IgD-negative memory B cell (primary cell): ENCODE data around the gene SEMA3D. TPM values are rescaled to one million over a fixed set of nuclear protein-coding genes. Genes with fewer than 3 reads are reported as not detected.

ENCODE experiments used
- H3K27ac Mint-ChIP-seq, 3 donors: one replicate each; pipeline ENCODE4 v1.8.0; 2020 to 2022; ENCODE audit warnings: mild to moderate bottlenecking in 3 of 3, mixed read lengths in 3 of 3, moderate library complexity in 1 of 3
- H3K27me3 Mint-ChIP-seq: one replicate; pipeline ENCODE4 v1.8.0; 2021; ENCODE audit warnings: mixed read lengths
- H3K36me3 Mint-ChIP-seq: one replicate; pipeline ENCODE4 v1.8.0; 2020; ENCODE audit warnings: mild to moderate bottlenecking, mixed read lengths
- H3K4me1 Mint-ChIP-seq, 3 donors: one replicate each; pipeline ENCODE4 v1.8.0; 2020 to 2022; ENCODE audit warnings: mixed read lengths in 3 of 3, mild to moderate bottlenecking in 1 of 3
- H3K4me3 Mint-ChIP-seq, 4 donors: one replicate each; pipeline ENCODE4 v1.8.0; 2020 to 2022; ENCODE audit warnings: mild to moderate bottlenecking in 4 of 4, mixed read lengths in 4 of 4, moderate library complexity in 3 of 4
- H3K9me3 Mint-ChIP-seq, 3 donors: one replicate each; pipeline ENCODE4 v1.8.0; 2020 to 2021; ENCODE audit warnings: mixed read lengths in 3 of 3, mild to moderate bottlenecking in 1 of 3
- polyA plus RNA-seq: library from polyadenylated mRNA; unstranded; fragments of 300-500 nt; fragmentation: Illumina TruSeq; gene quantifications from one replicate; pipeline ENCODE4 v1.2.3, GENCODE V29; 2021

Gene SEMA3D
- polyA plus RNA-seq, 1 donor from 2014 or later = not detected

GRCh38 chr7:85204496-85204895, 17.6 kb upstream of the SEMA3D start:
- Mint-ChIP-seq H3K4me3 (no peak overlapping the region), H3K9me3 (peaks cover 0 to 5% (median 4%) of the 10 kb centered on the region in 3 donors), H3K4me1 (no peaks in the 10 kb centered on the region), H3K27ac (no peak overlapping the region), H3K36me3 (peaks cover 2% of the 10 kb centered on the region), H3K27me3 (peaks cover 3% of the 10 kb centered on the region)

- peaks cover 2% of the 10 kb centered on the region for H3K36me3 Mint-ChIP-seq
- no peaks in the 10 kb centered on the region for H3K4me1 Mint-ChIP-seq
- H3K27me3 Mint-ChIP-seq = peaks cover 3% of the 10 kb centered on the region
- peaks cover 0 to 5% (median 4%) of the 10 kb centered on the region in 3 donors for H3K9me3 Mint-ChIP-seq
- H3K4me3 Mint-ChIP-seq = no peak overlapping the region
- no peak overlapping the region for H3K27ac Mint-ChIP-seq
Observed at GRCh38 chr7:85204061-85204460, 17.2 kb upstream of the SEMA3D start.

- peaks cover 0 to 5% (median 4%) of the 10 kb centered on the region in 3 donors for H3K9me3 Mint-ChIP-seq
Observed at GRCh38 chr7:85201209-85201608, 14.4 kb upstream of the SEMA3D start.

GRCh38 chr7:85196696-85197095, 9.8 kb upstream of the SEMA3D start:
- Mint-ChIP-seq H3K27ac (no peak overlapping the region), H3K4me1 (no peaks in the 10 kb centered on the region), H3K27me3 (peaks cover 3% of the 10 kb centered on the region), H3K36me3 (peaks cover 2% of the 10 kb centered on the region), H3K4me3 (no peak overlapping the region), H3K9me3 (peaks cover 0 to 2% (median 0%) of the 10 kb centered on the region in 3 donors)

More at GRCh38 chr7:85201209-85201608, 14.4 kb upstream of the SEMA3D start:
- H3K27me3 Mint-ChIP-seq = peaks cover 3% of the 10 kb centered on the region
- H3K36me3 Mint-ChIP-seq = peaks cover 2% of the 10 kb centered on the region
- H3K4me1 Mint-ChIP-seq = no peaks in the 10 kb centered on the region
- H3K27ac Mint-ChIP-seq = no peak overlapping the region
- no peak overlapping the region for H3K4me3 Mint-ChIP-seq

- Mint-ChIP-seq H3K27me3 (peaks cover 7% of the 10 kb centered on the region), H3K4me3 (no peak overlapping the region), H3K27ac (no peak overlapping the region), H3K36me3 (no peaks in the 10 kb centered on the region), H3K9me3 (no peaks in the 10 kb centered on the region), H3K4me1 (no peaks in the 10 kb centered on the region)
Observed at GRCh38 chr7:85191383-85191782, 4.5 kb upstream of the SEMA3D start.

GRCh38 chr7:85186083-85186520, 754 bp downstream of the SEMA3D start:
- peaks cover 21% of the 10 kb centered on the region for H3K27me3 Mint-ChIP-seq
- no peaks in the 10 kb centered on the region for H3K9me3 Mint-ChIP-seq
- peak overlapping the region in 1 of 3 donors; percentile 74 for H3K27ac Mint-ChIP-seq
- peaks cover 4 to 8% (median 8%) of the 10 kb centered on the region in 3 donors for H3K4me1 Mint-ChIP-seq
- peak overlapping the region; percentile 79 to 88 (median 86) for H3K4me3 Mint-ChIP-seq
- no peaks in the 10 kb centered on the region for H3K36me3 Mint-ChIP-seq

GRCh38 chr7:85185424-85186082, 1.3 kb downstream of the SEMA3D start:
- Mint-ChIP-seq H3K4me3 (peak overlapping the region; percentile 79 to 88 (median 86)), H3K4me1 (peaks cover 4 to 8% (median 8%) of the 10 kb centered on the region in 3 donors), H3K36me3 (no peaks in the 10 kb centered on the region), H3K27me3 (peaks cover 21% of the 10 kb centered on the region), H3K9me3 (peaks cover 3 to 5% (median 4%) of the 10 kb centered on the region in 3 donors), H3K27ac (peak overlapping the region in 1 of 3 donors; percentile 74)

- Mint-ChIP-seq H3K9me3 (peaks cover 4 to 6% (median 6%) of the 10 kb centered on the region in 3 donors), H3K4me3 (peak overlapping the region in 2 of 4 donors; percentile 79 to 87), H3K27me3 (peaks cover 21% of the 10 kb centered on the region), H3K27ac (no peak overlapping the region), H3K36me3 (no peaks in the 10 kb centered on the region), H3K4me1 (peaks cover 4 to 8% (median 8%) of the 10 kb centered on the region in 3 donors)
Observed at GRCh38 chr7:85184599-85185423, 2.0 kb downstream of the SEMA3D start.

GRCh38 chr7:85183296-85183695, 3.6 kb downstream of the SEMA3D start:
- peaks cover 6 to 10% (median 8%) of the 10 kb centered on the region in 3 donors for H3K9me3 Mint-ChIP-seq
- H3K27me3 Mint-ChIP-seq = peaks cover 21% of the 10 kb centered on the region
- no peaks in the 10 kb centered on the region for H3K36me3 Mint-ChIP-seq
- H3K4me1 Mint-ChIP-seq = peaks cover 4 to 8% (median 8%) of the 10 kb centered on the region in 3 donors
- no peak overlapping the region for H3K4me3 Mint-ChIP-seq
- H3K27ac Mint-ChIP-seq = no peak overlapping the region

- no peaks in the 10 kb centered on the region for H3K36me3 Mint-ChIP-seq
- H3K4me1 Mint-ChIP-seq = no peaks in the 10 kb centered on the region
- H3K27me3 Mint-ChIP-seq = no peaks in the 10 kb centered on the region
- H3K4me3 Mint-ChIP-seq = no peak overlapping the region
- H3K9me3 Mint-ChIP-seq = peaks cover 10 to 17% (median 13%) of the 10 kb centered on the region in 3 donors
- H3K27ac Mint-ChIP-seq = no peak overlapping the region
Observed at GRCh38 chr7:85178531-85179298, 8.1 kb downstream of the SEMA3D start.

- Mint-ChIP-seq H3K36me3 (no peaks in the 10 kb centered on the region), H3K9me3 (peaks cover 10 to 17% (median 13%) of the 10 kb centered on the region in 3 donors), H3K27me3 (no peaks in the 10 kb centered on the region), H3K27ac (no peak overlapping the region), H3K4me3 (no peak overlapping the region), H3K4me1 (no peaks in the 10 kb centered on the region)
Observed at GRCh38 chr7:85177316-85177715, 9.5 kb downstream of the SEMA3D start.

GRCh38 chr7:85176197-85176596, 10.7 kb downstream of the SEMA3D start:
- Mint-ChIP-seq H3K9me3 (peaks cover 10 to 17% (median 13%) of the 10 kb centered on the region in 3 donors), H3K36me3 (no peaks in the 10 kb centered on the region), H3K4me3 (no peak overlapping the region), H3K27ac (no peak overlapping the region), H3K27me3 (no peaks in the 10 kb centered on the region), H3K4me1 (no peaks in the 10 kb centered on the region)

GRCh38 chr7:85175217-85175616, 11.6 kb downstream of the SEMA3D start:
- no peaks in the 10 kb centered on the region for H3K27me3 Mint-ChIP-seq
- no peak overlapping the region for H3K4me3 Mint-ChIP-seq
- peaks cover 7 to 11% (median 9%) of the 10 kb centered on the region in 3 donors for H3K9me3 Mint-ChIP-seq

GRCh38 chr7:85172530-85172941, 14.3 kb downstream of the SEMA3D start:
- Mint-ChIP-seq H3K27ac (no peak overlapping the region), H3K36me3 (no peaks in the 10 kb centered on the region), H3K4me3 (no peak overlapping the region), H3K4me1 (no peaks in the 10 kb centered on the region), H3K9me3 (peaks cover 0 to 6% (median 0%) of the 10 kb centered on the region in 3 donors), H3K27me3 (no peaks in the 10 kb centered on the region)

More at GRCh38 chr7:85175217-85175616, 11.6 kb downstream of the SEMA3D start:
- Mint-ChIP-seq H3K27ac (no peak overlapping the region), H3K4me1 (no peaks in the 10 kb centered on the region), H3K36me3 (no peaks in the 10 kb centered on the region)

GRCh38 chr7:85167636-85168035, 19.2 kb downstream of the SEMA3D start:
- H3K4me3 Mint-ChIP-seq = no peak overlapping the region
- H3K27ac Mint-ChIP-seq = no peak overlapping the region
- H3K27me3 Mint-ChIP-seq = no peaks in the 10 kb centered on the region
- no peaks in the 10 kb centered on the region for H3K4me1 Mint-ChIP-seq
- H3K9me3 Mint-ChIP-seq = no peaks in the 10 kb centered on the region
- H3K36me3 Mint-ChIP-seq = no peaks in the 10 kb centered on the region
